Osteoblast (primary cell): ENCODE measurements around the gene GSE1. TPM values are rescaled to one million over a fixed set of nuclear protein-coding genes. Genes with fewer than 3 reads are reported as not detected.

Source experiments
- DNase-seq: peaks from one replicate; pipeline ENCODE4 v3.0.0; 2011; ENCODE audit warnings: low spot score, mixed read lengths; ENCODE audit not compliant: insufficient read length; ENCODE audit errors: missing footprints
- H2AFZ ChIP-seq: 2 replicates; pipeline ENCODE4 v1.6.0; 2011; ENCODE audit warnings: mild to moderate bottlenecking, low read length
- H3K27ac ChIP-seq: 2 replicates; pipeline ENCODE4 v1.5.1; 2011; ENCODE audit warnings: mild to moderate bottlenecking, low read depth, low read length, moderate library complexity
- H3K27me3 ChIP-seq: 2 replicates; pipeline ENCODE4 v1.6.0; 2012; ENCODE audit warnings: mild to moderate bottlenecking, control low read depth, inconsistent platforms, low read length, moderate library complexity; ENCODE audit not compliant: insufficient read depth
- H3K36me3 ChIP-seq: 2 replicates; pipeline ENCODE4 v1.5.1; 2011; ENCODE audit warnings: mild to moderate bottlenecking, low read length, control low read depth, moderate library complexity; ENCODE audit not compliant: insufficient read depth
- H3K4me1 ChIP-seq: 2 replicates; pipeline ENCODE4 v1.5.1; 2011; ENCODE audit warnings: mild to moderate bottlenecking, low read length, control low read depth, moderate library complexity; ENCODE audit not compliant: insufficient read depth
- H3K4me2 ChIP-seq: 2 replicates; pipeline ENCODE4 v1.6.0; 2011; ENCODE audit warnings: mild to moderate bottlenecking, low read length; ENCODE audit not compliant: insufficient read depth
- H3K4me3 ChIP-seq: fragments of 200-600 bp; sonication (generic); 3 replicates; pipeline ENCODE4 v1.5.1; 2012; ENCODE audit warnings: mild to moderate bottlenecking, low read length, inconsistent platforms; ENCODE audit not compliant: insufficient read depth
- H3K79me2 ChIP-seq: 2 replicates; pipeline ENCODE4 v1.6.0; 2012; ENCODE audit warnings: mild to moderate bottlenecking, low read length, control low read depth, inconsistent platforms; ENCODE audit not compliant: insufficient read depth
- H3K9me3 ChIP-seq: 2 replicates; pipeline ENCODE4 v1.5.1; 2011; ENCODE audit warnings: low read depth, low read length, control low read depth
- H4K20me1 ChIP-seq: 2 replicates; pipeline ENCODE4 v1.6.0; 2012; ENCODE audit warnings: mild to moderate bottlenecking, low read length, control low read depth; ENCODE audit not compliant: insufficient read depth
- CTCF ChIP-seq: IDR thresholded peaks from 2 replicates; pipeline ENCODE4 v1.5.1; 2011; ENCODE audit warnings: mild to moderate bottlenecking, low read depth, low read length, moderate library complexity; ENCODE audit errors: extremely low read depth
- total RNA-seq: library from RNA; depleted of rRNA; stranded (reverse); fragments of >200 nt; gene quantifications from 2 replicates; pipeline ENCODE4 v1.2.3, GENCODE V29; 2012

GSE1 gene
- total RNA-seq, 1 donor = 49.6 TPM

- H3K4me3 ChIP-seq = no peak overlapping the region
- H4K20me1 ChIP-seq = peaks cover 91% of the 10 kb centered on the region
- H3K36me3 ChIP-seq = peaks cover 3% of the 10 kb centered on the region
- no peaks in the 10 kb centered on the region for H3K27me3 ChIP-seq
- H3K4me2 ChIP-seq = no peak overlapping the region
- no peak for DNase-seq
- H3K4me1 ChIP-seq = no peaks in the 10 kb centered on the region
- no peaks in the 10 kb centered on the region for H3K9me3 ChIP-seq
- no peak overlapping the region for H3K27ac ChIP-seq
- peaks cover 96% of the 10 kb centered on the region for H3K79me2 ChIP-seq
- no peak overlapping the region for H2AFZ ChIP-seq
- no peak for TF ChIP-seq CTCF
These were observed 18.8 kb downstream of the GSE1 start for GRCh38 chr16:85631802-85632393.

DNA sequence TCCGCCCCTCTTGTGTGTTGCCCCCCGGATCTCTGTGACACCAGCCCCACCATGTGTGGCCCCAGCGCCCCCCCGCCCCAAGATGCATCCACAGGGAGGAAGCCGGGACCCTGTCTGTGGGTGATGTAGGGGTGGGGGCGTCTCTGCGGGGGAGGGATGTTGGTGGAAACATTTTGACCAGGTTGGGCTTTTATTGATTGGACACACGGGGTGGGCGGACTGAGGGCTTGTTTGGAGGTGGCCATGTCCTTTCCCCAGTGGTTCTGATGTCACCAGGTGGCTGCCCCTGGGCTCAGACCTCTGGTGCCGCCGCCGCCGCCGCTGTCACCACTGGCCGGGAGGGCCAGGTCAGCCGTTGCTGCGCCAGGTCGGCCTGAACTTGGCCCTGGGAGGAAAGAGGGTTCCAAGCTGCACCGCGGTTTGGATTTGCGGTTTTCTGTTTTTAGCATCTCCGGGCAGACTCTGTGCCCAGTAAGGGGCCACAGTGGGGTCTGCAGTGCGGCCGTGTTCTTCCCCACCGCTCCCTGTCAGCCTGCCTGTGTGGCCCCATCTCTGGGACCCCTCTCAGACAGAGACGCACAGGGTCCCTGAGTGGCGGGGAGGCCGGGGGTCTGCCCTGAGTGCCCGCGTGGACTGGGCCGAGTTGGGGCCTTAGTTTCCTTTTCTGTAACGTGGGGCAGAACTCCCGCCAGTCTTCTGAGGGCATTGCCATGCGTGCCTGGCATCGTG, 19.8 kb downstream of the GSE1 start:
- Histone ChIP-seq H3K27ac (no peak overlapping the region), H3K4me3 (no peak overlapping the region), H3K27me3 (no peaks in the 10 kb centered on the region), H3K9me3 (no peaks in the 10 kb centered on the region), H4K20me1 (peaks cover 94% of the 10 kb centered on the region), H3K4me2 (no peak overlapping the region), H3K79me2 (peaks cover 98% of the 10 kb centered on the region), H3K4me1 (no peaks in the 10 kb centered on the region), H2AFZ (no peak overlapping the region), H3K36me3 (peaks cover 3% of the 10 kb centered on the region)
- TF ChIP-seq CTCF = no peak
- no peak for DNase-seq

- no peaks in the 10 kb centered on the region for H3K4me1 ChIP-seq
- peaks cover 93% of the 10 kb centered on the region for H4K20me1 ChIP-seq
- peaks cover 3% of the 10 kb centered on the region for H3K36me3 ChIP-seq
- H3K27me3 ChIP-seq = no peaks in the 10 kb centered on the region
- H3K79me2 ChIP-seq = peaks cover 98% of the 10 kb centered on the region
- H3K27ac ChIP-seq = no peak overlapping the region
- DNase-seq = no peak
- H3K9me3 ChIP-seq = no peaks in the 10 kb centered on the region
- H3K4me2 ChIP-seq = no peak overlapping the region
- no peak overlapping the region for H3K4me3 ChIP-seq
- TF ChIP-seq CTCF = no peak
- no peak overlapping the region for H2AFZ ChIP-seq
These were observed 20.3 kb downstream of the GSE1 start for GRCh38 chr16:85633438-85633743.

DNA sequence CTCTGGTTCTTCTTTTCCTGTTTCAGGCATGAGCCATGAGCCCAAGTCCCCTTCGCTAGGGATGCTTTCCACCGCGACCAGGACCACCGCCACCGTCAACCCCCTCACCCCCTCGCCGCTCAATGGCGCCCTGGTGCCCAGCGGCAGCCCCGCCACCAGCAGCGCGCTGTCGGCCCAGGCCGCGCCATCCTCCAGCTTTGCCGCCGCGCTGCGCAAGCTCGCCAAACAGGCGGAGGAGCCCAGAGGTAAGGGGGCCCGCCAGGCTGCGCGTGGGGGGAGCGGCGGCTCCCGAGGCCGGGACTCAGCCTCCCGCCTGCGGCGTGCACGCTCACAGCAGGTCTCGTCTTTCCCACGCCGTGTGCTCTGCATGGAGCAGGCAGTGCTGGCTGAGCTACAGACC, 20.8 kb downstream of the GSE1 start:
- no peak overlapping the region for H3K4me3 ChIP-seq
- no peak for DNase-seq
- H3K9me3 ChIP-seq = no peaks in the 10 kb centered on the region
- H3K36me3 ChIP-seq = peaks cover 3% of the 10 kb centered on the region
- no peak overlapping the region for H3K4me2 ChIP-seq
- H2AFZ ChIP-seq = no peak overlapping the region
- H3K4me1 ChIP-seq = no peaks in the 10 kb centered on the region
- H3K27ac ChIP-seq = no peak overlapping the region
- H3K79me2 ChIP-seq = peaks cover 96% of the 10 kb centered on the region
- peaks cover 89% of the 10 kb centered on the region for H4K20me1 ChIP-seq
- no peak for TF ChIP-seq CTCF
- no peaks in the 10 kb centered on the region for H3K27me3 ChIP-seq
